Endothelial cell of umbilical vein (primary cell): ENCODE results near the gene CASP7. TPM values are rescaled to one million over a fixed set of nuclear protein-coding genes. Genes with fewer than 3 reads are reported as not detected.

Source experiments
- BruUV-seq: library from RNA; stranded (reverse); fragments of 400-500 nt; replicated peaks from 2 replicates; lab custom pipeline; 2021; lab: Mats Ljungman, UMichigan
- CTCF ChIA-PET: fragments of 300-600, 350-600 bp; sonication (Branson Sonifier 250); formaldehyde crosslinking; loops from one replicate; lab custom pipeline; 2021; ENCODE audit warnings: antibody characterized with exemption, inconsistent platforms; lab: Charles Lee
- POLR2A ChIA-PET: fragments of 300-600, 350-600 bp; sonication (Branson Sonifier 250); formaldehyde crosslinking; loops from one replicate; lab custom pipeline; 2021; ENCODE audit warnings: antibody characterized with exemption, inconsistent platforms; lab: Charles Lee
- DNase-seq: peaks from one replicate; pipeline ENCODE4 v3.0.0-alpha.2; 2011; ENCODE audit warnings: low read depth, low spot score
- FAIRE-seq: peaks from 2 replicates; lab custom pipeline; 2011; peaks lifted over from hg19 to GRCh38; lab: Jason Lieb, UNC
- H2AFZ ChIP-seq: 2 replicates; pipeline ENCODE4 v1.6.0; 2012; ENCODE audit warnings: low read depth, low read length, control low read depth, inconsistent platforms
- H3K27ac ChIP-seq: 2 replicates; pipeline ENCODE4 v1.5.1; 2011; ENCODE audit warnings: low read depth, mild to moderate bottlenecking, control low read depth, low read length, moderate library complexity; ENCODE audit not compliant: insufficient read depth
- H3K27me3 ChIP-seq, 2 experiments: 2 replicates each; pipeline versions ENCODE4 v1.6.0 to v1.6.1; 2011; ENCODE audit warnings: low read length in 2 of 2, mixed read lengths in 1 of 2; ENCODE audit not compliant: control insufficient read depth in 2 of 2, insufficient read depth in 2 of 2
- H3K36me3 ChIP-seq, 2 experiments: 2 replicates in 1 of 2; 3 replicates in 1 of 2; pipeline ENCODE4 v1.5.1; 2011; ENCODE audit warnings: low read length in 2 of 2, mild to moderate bottlenecking in 1 of 2, moderate library complexity in 1 of 2; ENCODE audit not compliant: control insufficient read depth in 2 of 2, insufficient read depth in 2 of 2; ENCODE audit errors: extremely low read depth in 1 of 2
- H3K4me1 ChIP-seq: 3 replicates; pipeline ENCODE4 v1.5.1; 2011; ENCODE audit warnings: mild to moderate bottlenecking, low read length; ENCODE audit not compliant: control insufficient read depth, insufficient read depth; ENCODE audit errors: extremely low read depth
- H3K4me2 ChIP-seq: 2 replicates; pipeline ENCODE4 v1.6.1; 2011; ENCODE audit warnings: low read length, control low read depth, mixed read lengths; ENCODE audit not compliant: insufficient read depth
- H3K4me3 ChIP-seq, 3 experiments: fragments of 200-600 bp in 1 of 3; sonication (generic), shearing (Covaris generic) in 1 of 3; replicated peaks in 1 of 3; 2 replicates each; pipeline ENCODE4 v1.5.1; 2011 to 2016; ENCODE audit warnings: control low read depth in 3 of 3, low read length in 3 of 3, mild to moderate bottlenecking in 2 of 3, inconsistent platforms in 1 of 3, low read depth in 1 of 3, moderate library complexity in 1 of 3; ENCODE audit not compliant: insufficient read depth in 1 of 3
- H3K79me2 ChIP-seq: 2 replicates; pipeline ENCODE4 v1.6.0; 2012; ENCODE audit warnings: low read length, inconsistent platforms; ENCODE audit not compliant: control insufficient read depth, insufficient read depth
- H3K9ac ChIP-seq: replicated peaks from 2 replicates; pipeline ENCODE3; 2011; ENCODE audit warnings: low read length, control low read depth; ENCODE audit not compliant: insufficient read depth; ENCODE audit errors: extremely low read depth
- H3K9me1 ChIP-seq: replicated peaks from 3 replicates; pipeline ENCODE4 v1.6.0; 2011; ENCODE audit warnings: mild to moderate bottlenecking, low read length; ENCODE audit not compliant: control insufficient read depth, insufficient read depth; ENCODE audit errors: extremely low read depth
- H3K9me3 ChIP-seq: replicated peaks from 2 replicates; pipeline ENCODE4 v1.5.1; 2012; ENCODE audit warnings: low read length, inconsistent platforms; ENCODE audit not compliant: control insufficient read depth, insufficient read depth
- H4K20me1 ChIP-seq: replicated peaks from 2 replicates; pipeline ENCODE3; 2011; ENCODE audit warnings: mild to moderate bottlenecking, low read length; ENCODE audit not compliant: control insufficient read depth, insufficient read depth; ENCODE audit errors: extremely low read depth
- EZH2 ChIP-seq: IDR thresholded peaks from 2 replicates; pipeline ENCODE4 v1.6.1; 2012; ENCODE audit warnings: borderline replicate concordance, low read depth, mild to moderate bottlenecking, moderate library complexity, low read length, inconsistent platforms; ENCODE audit not compliant: severe bottlenecking
- FOS ChIP-seq: IDR thresholded peaks from 2 replicates; pipeline ENCODE4 v1.6.1; 2011; ENCODE audit warnings: mild to moderate bottlenecking, low read length, moderate library complexity, borderline replicate concordance; ENCODE audit not compliant: insufficient read depth
- GATA2 ChIP-seq: IDR thresholded peaks from 2 replicates; pipeline ENCODE4 v1.7.0; 2011; ENCODE audit warnings: low read depth, mild to moderate bottlenecking, moderate library complexity, mixed read lengths, low read length; ENCODE audit not compliant: insufficient read length, insufficient read depth
- JUN ChIP-seq: IDR thresholded peaks from 2 replicates; pipeline ENCODE4 v1.6.1; 2011; ENCODE audit warnings: borderline replicate concordance, low read depth; ENCODE audit not compliant: insufficient read length, insufficient read depth
- MYC ChIP-seq: IDR thresholded peaks from one replicate; pipeline ENCODE4 v1.6.1; 2011; ENCODE audit warnings: mild to moderate bottlenecking, low read depth, low read length
- POLR2A ChIP-seq: IDR thresholded peaks from 2 replicates; pipeline ENCODE4 v1.6.1; 2012; ENCODE audit warnings: low read depth, mild to moderate bottlenecking, control low read depth, low read length
- POLR2AphosphoS5 ChIP-seq: IDR thresholded peaks from 2 replicates; pipeline ENCODE4 v1.6.1; 2012; ENCODE audit warnings: low read depth, mild to moderate bottlenecking, control low read depth, low read length, moderate library complexity; ENCODE audit not compliant: insufficient read depth
- dilution Hi-C: fragments of 300-500 bp; cut with MboI; formaldehyde crosslinking; loops from one replicate; pipeline ENCODE4 v1.15.0; 2019; ENCODE audit warnings: low sequenced_read_pairs; ENCODE audit not compliant: extremely low pct_ligation_motif_present
- intact Hi-C: fragments of 100-400 bp; cut with micrococcal nuclease; formaldehyde crosslinking; loops from one replicate; pipeline ENCODE4 v1.10.0; 2022
- polyA plus RNA-seq, 4 experiments: library from polyadenylated mRNA; depleted of rRNA in 3 of 4; stranded (reverse) in 3 of 4; unstranded in 1 of 4; fragments of >200 nt; gene quantifications; 2 replicates each; pipeline versions ENCODE4 v1.2.1 to v1.2.3, GENCODE V29; 2011 to 2012; ENCODE audit warnings: missing spikeins in 1 of 4
- total RNA-seq: library from RNA; stranded (reverse); gene quantifications from 2 replicates; pipeline ENCODE4 v1.2.3, GENCODE V29; 2021
- TF ChIP-seq, protein P1 (sequence below), 2 donors: IDR thresholded peaks; 1 replicate in 1 of 2; 2 replicates in 1 of 2; pipeline ENCODE4 v1.5.1; 2011; ENCODE audit warnings: low read length in 2 of 2, mild to moderate bottlenecking in 2 of 2, moderate library complexity in 2 of 2, control low read depth in 1 of 2, inconsistent platforms in 1 of 2, low read depth in 1 of 2; ENCODE audit not compliant: insufficient read depth in 1 of 2; ENCODE audit errors: extremely low read depth in 1 of 2
- TF ChIP-seq, protein P2 (sequence below): IDR thresholded peaks from 2 replicates; pipeline ENCODE4 v1.6.1; 2011; ENCODE audit not compliant: insufficient read depth, insufficient read length

CASP7 gene
- total and polyA plus RNA-seq, 2 donors (not counting 3 experiments of a cell fraction or from before 2014, with no cell fraction given): 14.6 to 54.3 TPM

DNA sequence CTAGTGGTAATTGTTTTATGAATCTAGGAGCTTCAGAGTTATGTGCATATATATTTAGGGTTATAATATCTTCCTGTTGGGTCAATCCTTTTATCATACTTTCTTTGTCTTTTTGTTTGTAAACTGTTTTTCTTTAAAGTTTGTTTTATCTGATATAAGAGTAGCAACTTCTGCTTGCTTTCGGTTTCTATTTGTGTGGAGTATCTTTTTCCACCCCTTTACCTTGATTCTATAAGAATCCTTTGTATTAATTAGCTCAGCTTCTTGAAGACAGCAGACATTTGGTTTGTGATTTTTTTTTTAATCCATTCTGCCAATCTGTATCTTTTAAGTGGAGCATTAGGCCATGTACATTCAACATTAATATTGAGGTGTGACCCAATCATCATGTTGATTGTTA, 9.3 kb downstream of the CASP7 start:
- ChIA-PET CTCF (no interaction called here), POLR2A (no interaction called here)
- no peak for DNase-seq
- H3K27me3 ChIP-seq: no peaks in the 10 kb centered on the region
- H3K4me3 ChIP-seq: no peak overlapping the region
- H3K9me3 ChIP-seq: no peaks in the 10 kb centered on the region
- H3K4me2 ChIP-seq: no peak overlapping the region
- H3K9ac ChIP-seq: no peak overlapping the region
- peaks cover 5 to 8% of the 10 kb centered on the region in 2 experiments for H3K36me3 ChIP-seq
- BruUV-seq: no TSS peak
- intact Hi-C loops (no loop called here), dilution Hi-C loops (no loop called here)
- TF ChIP-seq, protein P1, sequence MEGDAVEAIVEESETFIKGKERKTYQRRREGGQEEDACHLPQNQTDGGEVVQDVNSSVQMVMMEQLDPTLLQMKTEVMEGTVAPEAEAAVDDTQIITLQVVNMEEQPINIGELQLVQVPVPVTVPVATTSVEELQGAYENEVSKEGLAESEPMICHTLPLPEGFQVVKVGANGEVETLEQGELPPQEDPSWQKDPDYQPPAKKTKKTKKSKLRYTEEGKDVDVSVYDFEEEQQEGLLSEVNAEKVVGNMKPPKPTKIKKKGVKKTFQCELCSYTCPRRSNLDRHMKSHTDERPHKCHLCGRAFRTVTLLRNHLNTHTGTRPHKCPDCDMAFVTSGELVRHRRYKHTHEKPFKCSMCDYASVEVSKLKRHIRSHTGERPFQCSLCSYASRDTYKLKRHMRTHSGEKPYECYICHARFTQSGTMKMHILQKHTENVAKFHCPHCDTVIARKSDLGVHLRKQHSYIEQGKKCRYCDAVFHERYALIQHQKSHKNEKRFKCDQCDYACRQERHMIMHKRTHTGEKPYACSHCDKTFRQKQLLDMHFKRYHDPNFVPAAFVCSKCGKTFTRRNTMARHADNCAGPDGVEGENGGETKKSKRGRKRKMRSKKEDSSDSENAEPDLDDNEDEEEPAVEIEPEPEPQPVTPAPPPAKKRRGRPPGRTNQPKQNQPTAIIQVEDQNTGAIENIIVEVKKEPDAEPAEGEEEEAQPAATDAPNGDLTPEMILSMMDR (IDR thresholded peaks at IDR 0.05; ENCODE audit: extremely low read depth in 1 of 2, insufficient read depth in 1 of 2, low read depth in 1 of 2, low read length in 2 of 2): no peak
- no peak for TF ChIP-seq POLR2AphosphoS5
- TF ChIP-seq GATA2: no peak
- no peak for TF ChIP-seq POLR2A
- no peak for TF ChIP-seq FOS
- no peak for TF ChIP-seq MYC
- TF ChIP-seq EZH2: no peak
- no peak for TF ChIP-seq JUN
- TF ChIP-seq, protein P2, sequence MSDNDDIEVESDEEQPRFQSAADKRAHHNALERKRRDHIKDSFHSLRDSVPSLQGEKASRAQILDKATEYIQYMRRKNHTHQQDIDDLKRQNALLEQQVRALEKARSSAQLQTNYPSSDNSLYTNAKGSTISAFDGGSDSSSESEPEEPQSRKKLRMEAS: no peak
- H4K20me1 ChIP-seq: peaks cover 4% of the 10 kb centered on the region
- no peak overlapping the region for H3K27ac ChIP-seq
- H3K4me1 ChIP-seq: no peaks in the 10 kb centered on the region
- H3K9me1 ChIP-seq: no peaks in the 10 kb centered on the region
- no peak for FAIRE-seq
- H2AFZ ChIP-seq: no peak overlapping the region
- H3K79me2 ChIP-seq: peaks cover 69% of the 10 kb centered on the region
